Inferior parietal cortex (tissue), 1 donor: ENCODE data around the gene EIF1.
"Not testable (repeated sequence)": the region's sequence is repeated elsewhere in the genome, so short reads cannot be mapped to it uniquely, and the experiment has no call there.

Experiments used
- DNase-seq: peaks from one replicate; pipeline ENCODE4 v3.0.0-alpha.2; 2016; ENCODE audit errors: extremely low spot score

EIF1 gene

DNA sequence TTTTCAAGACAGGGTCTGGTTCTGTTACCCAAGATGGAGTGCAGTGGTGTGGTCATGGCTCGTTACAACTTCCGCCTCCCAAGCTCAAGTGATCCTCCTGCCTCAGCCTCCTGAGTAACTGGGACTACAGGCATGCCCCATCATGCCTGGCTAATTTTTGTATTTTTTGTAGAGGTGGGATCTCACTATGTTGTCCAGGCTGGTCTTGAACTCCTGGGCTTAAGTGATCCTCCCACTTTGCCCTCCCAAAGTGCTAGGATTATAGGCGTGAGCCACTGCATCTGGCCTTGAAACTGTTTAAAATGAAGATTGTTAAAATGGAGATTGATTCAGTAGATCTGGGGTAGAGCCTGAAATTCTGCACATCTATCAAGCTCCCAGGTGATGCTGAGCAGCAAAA, 12.2 kb downstream of the EIF1 start:
- DNase-seq: not testable (repeated sequence)

DNA sequence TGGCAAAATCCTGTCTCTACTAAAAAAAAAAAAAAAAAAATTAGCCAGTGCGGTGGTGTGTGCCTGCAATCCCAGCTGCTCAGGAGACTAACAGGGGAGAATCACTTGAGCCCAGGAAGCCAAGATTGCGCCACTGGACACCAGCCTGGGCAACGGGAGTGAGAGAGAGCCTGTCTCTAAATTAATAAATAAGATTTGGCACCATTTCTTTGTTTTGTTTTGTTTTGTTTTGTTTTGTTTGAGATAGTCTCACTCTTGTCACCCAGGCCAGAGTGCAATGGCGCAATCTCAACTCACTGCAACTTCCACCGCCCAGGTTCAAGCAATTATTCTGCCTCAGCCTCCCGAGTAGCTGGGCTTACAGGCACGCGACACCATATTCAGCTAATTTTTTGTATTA, 14.0 kb downstream of the EIF1 start:
- no peak for DNase-seq

DNA sequence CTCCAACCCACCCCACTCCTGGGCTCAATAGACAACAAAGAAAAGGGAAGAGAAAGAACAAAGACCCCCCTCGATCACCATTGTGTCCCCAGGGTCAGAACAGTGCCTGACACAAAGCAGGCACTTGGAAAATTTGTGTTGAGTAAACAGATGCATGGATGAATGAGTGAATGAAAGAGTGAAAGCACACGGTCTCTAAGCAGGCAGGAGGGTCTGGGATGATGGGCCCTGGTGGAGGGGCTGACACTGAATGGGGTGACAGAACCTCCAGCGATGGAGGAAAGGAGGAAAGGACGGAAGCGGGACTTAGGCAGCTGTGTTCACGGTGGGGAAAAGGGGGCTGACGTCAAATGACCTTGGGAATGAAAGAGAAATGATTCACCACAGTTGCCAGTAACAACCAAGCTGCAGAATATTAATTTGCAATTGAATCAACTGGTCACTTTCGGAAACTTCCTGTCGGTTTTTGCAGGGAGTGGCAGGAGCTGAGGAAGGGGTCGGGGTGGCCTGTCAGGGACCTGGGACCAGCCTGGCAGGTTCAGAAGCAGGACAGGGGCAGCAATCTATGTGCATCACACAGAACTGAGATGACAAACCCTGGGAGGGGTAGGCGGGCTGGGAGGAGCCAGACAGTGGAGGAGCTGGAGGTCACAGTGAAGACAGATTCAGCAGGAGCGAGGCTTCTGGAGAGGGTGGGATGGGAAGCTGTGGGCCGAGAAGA, 16.7 kb downstream of the EIF1 start:
- DNase-seq: no peak

DNA sequence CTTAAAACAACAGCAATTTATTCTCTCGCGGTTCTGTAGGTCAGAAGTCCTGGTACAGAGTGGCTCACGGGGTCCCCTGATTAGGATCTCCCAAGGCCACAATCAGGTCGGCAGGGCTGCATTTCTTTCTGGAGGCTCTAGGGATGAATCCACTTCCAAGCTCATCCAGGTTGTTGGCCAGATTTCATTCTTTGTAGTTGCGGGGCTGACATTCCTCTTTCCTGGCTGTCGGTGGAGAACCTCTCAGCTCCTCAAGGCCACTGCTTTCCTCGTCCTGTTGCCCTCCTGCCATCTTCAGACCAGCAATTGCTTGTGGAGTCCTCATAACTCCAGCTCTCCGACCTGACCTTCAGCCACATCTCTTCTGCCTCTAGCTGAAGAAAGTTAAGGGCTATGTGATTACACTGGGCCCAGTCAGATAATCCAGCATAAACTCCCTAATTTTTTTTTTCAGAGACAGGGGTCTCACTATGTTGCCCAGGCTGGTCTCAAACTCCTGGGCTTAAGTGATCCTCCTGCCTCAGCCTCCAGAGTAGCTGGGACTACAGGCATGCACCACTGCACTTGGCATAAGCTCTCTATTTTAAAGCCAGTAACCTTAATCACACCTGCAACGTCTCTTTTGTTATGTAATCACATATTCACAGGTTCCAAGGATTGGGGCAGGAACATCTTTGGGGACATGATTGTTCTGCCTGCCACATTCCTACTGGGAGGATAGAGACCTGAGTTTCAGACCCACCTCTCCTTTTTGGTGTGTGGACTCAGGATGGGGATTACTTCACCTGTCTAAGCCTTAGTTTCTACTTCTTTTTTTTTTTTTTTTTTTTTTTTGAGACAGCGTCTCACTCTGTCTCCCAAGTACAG, 19.4 kb downstream of the EIF1 start:
- no peak for DNase-seq

DNA sequence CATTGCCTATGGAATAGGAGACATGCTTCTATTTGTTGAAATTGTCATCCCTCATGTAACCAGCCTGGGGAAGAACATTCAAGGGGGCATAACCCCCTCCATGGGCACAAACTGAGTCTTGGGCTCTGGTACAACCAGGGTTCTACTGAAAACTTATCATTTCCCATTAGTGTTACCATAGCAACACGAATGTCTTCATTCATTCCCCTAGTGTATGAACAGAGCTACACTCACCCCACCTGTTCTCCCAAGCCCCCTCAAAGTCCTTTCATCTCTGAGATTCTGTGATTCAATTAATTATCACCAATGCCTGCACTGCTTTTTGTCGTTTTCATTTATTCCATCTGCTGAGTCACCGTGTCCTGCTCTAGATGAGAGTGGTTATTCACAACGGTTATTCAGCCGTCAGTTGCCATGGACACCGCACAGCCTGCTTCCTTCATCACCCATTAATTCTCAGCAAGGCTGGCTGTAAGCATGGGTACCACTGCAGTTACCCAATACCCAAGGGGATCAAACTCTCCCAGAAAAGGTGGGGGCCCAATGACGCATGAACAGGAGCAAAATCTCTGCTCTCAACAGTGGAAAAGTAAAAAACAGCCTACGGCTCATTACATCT, 21.9 kb downstream of the EIF1 start:
- peak; percentile 71 for DNase-seq

DNA sequence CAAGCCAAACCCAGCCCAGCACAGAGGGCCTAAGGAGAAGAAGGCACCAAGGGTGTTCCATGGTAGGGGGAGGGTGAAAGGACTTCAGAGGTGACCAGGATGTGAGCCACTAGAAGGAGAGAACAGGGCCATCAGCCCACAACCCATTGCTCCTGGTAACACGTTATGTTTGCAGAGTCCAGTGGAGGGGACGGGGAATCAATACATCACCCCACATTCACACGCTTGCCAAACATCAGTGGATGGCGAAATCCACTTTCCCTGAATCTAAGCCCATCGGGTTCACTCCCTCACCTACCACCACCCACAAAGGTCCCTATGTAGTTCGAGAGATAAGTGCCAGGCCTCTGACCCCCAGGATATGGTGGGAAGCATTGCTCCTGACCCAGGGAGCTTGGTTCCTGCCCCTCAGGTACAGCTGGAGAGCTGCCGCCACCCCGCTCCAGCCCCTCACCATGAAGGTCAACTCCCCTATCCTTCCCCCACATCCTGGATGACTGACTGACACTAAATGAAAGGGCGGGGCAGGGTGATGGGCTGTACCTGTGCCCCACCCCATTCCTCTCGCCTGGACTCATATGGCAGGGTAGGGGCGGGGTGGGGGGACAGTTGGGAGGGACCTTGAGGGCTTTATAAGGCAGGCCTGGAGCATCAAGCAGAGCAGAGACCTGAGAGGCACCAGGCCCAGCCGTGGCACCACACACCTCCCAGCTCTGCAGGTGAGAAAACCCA, 23.1 kb downstream of the EIF1 start, which contains the start of gene GAST:
Gene GAST (plus strand): TSS at position 663 of the 732 bp plus-strand sequence. CDS start 3,106 bp downstream, outside the sequence.
- no peak for DNase-seq

DNA sequence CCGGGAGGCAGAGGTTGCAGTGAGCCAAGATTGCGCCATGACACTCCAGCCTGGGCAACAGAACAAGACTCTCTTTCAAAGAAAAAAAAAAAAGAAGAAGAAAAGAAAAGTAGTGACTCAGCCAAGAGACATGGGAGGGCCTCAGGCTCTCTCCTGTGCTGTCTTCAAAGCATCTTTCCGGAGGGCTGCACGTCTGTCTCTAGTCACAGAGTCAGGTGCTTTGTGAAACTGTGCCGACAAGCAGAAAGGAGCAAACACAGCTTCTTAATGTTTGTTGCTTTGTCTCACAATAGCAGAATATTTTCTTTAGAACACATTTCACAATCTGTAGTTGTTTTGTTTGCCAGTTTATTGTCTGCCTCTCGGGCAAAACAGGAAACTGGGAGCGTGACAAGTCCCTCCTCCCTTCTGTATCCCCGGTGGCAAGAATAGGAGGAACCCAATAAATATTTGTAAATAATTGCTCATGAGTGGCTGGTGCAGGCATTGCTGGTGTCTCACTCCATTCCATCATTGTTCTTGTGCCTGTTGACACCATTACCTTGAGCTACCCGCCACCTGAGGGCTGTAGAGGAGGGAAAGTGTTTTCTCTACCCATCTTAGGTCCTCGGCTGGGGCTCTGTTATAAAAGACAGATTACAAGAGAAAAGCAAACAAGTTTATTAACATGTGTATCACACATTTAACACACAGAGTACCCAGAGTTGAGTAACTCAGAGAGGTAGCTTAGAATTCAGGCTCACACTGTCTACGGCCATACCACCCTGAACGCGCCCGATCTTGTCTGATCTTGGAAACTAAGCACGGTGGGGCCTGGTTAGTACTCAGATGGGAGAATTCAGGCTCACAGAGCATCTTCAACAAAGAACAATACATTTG, 29.0 kb downstream of the EIF1 start:
- DNase-seq: no peak

DNA sequence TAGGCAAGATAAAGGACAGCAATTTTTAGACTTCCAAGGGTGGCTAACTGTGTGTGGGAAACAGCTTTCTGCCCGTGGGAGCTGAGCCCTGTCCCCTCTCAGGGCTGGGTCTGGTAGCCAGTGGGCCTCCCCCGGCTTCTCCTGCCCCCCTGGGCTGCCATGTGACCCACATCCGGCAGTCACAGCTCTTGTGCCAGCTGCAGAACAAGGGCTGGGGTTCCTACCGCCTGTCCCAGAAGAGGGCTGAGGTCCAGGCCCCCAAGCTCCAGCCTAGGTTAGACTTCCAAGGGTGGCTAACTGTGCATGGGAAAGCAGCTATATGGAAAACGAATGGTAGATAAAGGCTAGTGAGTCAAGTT, 29.6 kb downstream of the EIF1 start:
- DNase-seq: no peak

DNA sequence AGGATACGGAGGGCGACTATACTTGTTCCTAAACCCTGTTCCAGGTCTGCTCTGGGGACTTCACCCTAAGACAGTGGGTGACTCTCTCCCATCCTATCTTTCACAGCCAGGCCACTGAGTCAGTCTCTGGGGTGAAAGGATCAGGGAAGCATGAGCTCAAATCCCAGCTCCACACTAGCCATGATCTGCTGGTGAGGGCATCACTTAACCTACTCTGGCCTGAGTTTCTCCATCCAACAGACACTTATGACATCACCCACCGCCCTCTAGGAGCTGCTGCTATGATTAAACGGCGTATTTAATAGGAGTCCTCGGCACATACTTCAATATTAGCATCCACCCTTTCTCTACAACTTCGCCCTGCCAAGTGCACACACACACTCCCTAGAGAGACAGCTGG, 33.5 kb downstream of the EIF1 start:
- DNase-seq: no peak

DNA sequence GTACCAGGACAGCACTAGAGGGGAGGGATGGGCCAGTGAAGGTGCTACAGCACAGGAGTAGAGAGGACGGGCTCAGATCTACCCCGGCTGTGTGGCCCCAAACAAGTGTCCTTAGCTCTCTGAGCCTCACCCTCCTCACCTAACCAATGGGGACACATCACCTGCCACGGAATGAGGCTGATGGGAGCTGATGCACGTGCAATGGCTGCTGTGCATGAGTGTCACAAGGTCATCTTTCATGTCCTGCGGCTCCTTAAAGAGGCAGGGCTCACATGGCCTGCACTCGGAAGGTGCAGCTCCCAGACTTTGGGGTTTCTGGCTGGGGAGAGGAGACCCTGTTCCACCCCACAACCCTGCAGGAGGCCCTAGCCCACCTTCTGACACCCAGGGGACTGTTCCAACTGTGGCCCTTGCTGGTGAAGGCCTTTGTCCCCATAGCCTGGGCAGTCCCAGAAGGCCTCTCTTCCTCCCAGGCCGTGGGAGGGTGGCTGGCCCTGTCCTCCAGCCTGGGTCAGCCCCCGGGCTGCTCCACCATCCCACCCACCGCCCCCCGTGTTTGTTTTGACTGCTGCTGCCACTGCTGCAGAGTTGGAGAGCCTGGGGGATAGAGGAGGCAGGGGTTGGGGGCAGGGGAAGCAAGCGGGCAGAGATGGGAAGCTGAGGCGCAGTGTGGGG, 35.3 kb downstream of the EIF1 start:
- DNase-seq: no peak

DNA sequence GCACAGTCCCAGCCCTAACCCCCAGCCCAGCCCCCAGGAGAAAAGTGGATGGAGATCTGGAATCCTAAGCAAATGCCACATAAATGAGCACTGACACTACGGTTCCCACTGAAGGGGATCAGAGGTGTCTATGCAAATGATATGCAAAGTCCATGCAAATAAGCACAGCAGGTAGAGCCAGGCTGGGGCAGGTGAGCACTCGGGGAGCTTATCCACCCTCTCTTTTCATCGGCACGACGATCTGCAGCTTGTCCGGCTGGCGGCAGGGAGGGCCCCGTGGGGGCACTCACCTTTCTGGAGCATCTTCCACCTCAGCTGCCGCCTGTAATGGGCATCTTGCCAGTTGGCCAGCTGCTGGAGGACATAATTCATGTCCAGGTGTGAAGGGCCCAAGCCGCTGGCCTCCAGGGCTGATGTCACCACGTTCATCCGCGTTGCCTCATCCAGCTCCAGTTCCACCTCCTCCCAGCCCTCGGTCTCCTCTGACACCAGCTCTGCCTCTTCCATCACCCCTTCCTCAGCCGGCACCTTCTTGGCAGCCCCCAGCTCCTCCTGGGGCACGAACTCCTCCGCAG, 35.9 kb downstream of the EIF1 start:
- DNase-seq: no peak

DNA sequence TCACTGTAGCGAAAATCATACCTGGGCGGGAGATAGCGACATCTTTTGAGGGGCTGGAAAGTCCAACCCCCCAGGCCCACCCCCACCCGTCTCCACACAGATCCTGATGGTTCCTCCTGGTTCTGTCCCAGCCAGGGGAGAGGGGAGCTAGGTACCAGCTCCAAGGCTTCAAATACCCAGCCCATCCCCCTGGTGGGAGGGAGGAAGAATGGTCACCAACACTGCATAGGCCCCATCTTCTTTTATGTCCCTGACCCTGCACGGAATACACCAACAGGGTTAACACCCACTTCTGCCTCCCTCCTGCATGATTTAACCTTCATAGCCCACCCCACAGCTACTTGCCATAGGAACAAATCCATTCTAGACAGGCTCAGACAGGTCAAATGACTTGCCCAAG, 36.4 kb downstream of the EIF1 start:
- DNase-seq: no peak

DNA sequence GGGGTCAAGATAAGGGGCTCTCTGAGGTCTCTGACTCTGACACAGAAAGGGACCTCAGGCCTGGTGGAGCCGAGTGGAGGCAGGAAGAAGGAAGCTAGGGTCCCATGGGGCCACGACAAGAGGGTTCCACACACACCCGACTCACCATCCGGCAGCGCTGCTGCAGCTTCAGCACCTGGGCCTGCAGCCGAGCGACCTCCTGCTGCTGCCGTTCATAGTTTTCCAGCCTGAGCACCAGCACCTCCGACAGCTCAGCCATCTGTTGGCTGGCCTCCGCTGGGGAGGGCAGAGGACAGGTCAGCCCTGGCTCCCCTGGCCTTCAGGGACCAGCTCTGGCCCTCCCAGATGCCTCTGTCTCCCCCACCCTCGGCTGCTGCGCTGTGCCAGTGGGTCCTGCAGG, 39.4 kb downstream of the EIF1 start:
- DNase-seq: no peak

DNA sequence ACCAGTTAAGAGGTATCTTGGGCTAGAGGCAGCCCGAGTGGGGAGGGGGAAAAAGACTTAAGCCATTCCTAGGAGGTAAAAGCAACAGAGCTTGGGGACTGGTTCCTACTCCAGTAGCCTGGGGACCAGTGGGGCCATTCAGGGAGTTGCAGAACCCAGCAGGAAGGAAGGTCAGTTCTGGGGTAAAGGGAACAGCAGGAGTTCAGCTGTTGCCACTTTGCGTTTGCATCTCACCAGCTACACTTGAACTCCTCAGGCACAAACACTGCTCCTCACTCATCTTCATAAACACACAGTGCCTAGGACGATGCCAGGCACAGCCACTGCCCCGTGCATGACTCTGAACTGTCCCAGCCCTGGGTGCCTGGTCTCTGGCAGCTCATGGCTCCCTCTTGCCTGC, 41.8 kb downstream of the EIF1 start:
- no peak for DNase-seq

DNA sequence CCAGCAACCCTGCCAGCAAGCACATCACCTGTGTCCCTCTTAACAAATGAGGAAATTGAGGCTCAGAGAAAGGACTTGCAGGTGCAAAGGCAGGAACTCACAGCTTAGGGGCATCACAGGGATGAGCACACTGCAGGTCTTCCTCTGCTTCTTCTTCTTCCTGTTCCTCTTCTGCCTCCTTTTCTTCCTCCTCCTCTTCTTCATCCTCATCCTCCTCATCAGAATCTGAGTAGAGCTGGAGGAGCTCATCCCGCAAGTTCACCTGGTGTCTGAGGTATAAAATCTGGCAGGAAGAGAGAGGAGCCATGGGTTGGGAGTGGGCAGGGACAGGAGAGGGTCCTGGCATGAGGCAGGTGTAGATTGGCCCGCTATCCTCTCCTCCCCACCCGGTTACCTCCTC, 43.2 kb downstream of the EIF1 start:
- DNase-seq: no peak

DNA sequence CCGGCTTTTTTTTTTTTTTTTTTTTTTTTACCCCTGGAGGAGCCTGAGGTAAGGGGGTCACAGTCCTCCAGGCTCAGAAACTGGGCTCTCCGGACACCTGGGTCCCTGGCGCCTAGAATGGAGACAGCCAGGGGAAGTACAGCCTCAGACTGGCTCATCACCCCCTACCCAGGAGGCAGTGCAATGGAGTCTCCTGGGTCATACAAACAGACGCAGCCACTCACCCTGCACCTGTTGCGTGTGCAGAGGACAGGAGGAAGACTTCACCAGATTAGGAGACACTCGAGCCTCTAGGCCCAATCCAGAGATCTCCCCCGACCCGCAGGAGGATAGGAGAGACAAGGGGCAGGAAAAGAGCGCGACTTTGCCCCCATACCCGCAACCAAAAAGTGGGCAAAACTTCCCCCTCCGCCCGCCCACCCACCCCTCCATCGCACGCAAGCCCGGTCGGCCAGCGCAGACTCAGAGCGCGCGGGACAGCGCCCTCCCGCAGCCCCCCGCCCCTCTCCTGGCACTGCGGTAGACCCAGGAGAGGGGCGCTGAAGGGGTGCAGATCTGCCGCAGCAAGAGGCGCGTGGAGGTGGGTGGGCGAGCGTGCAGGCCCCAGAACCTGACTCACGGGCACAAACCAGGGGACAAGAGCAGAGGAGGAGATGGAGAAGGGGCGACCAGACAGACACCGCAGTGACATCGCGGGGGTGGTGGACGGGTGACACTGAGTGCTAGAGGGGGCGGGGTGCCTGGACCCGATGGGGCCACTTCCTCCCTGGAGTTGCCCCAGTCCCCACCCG, 44.9 kb downstream of the EIF1 start:
- no peak for DNase-seq

DNA sequence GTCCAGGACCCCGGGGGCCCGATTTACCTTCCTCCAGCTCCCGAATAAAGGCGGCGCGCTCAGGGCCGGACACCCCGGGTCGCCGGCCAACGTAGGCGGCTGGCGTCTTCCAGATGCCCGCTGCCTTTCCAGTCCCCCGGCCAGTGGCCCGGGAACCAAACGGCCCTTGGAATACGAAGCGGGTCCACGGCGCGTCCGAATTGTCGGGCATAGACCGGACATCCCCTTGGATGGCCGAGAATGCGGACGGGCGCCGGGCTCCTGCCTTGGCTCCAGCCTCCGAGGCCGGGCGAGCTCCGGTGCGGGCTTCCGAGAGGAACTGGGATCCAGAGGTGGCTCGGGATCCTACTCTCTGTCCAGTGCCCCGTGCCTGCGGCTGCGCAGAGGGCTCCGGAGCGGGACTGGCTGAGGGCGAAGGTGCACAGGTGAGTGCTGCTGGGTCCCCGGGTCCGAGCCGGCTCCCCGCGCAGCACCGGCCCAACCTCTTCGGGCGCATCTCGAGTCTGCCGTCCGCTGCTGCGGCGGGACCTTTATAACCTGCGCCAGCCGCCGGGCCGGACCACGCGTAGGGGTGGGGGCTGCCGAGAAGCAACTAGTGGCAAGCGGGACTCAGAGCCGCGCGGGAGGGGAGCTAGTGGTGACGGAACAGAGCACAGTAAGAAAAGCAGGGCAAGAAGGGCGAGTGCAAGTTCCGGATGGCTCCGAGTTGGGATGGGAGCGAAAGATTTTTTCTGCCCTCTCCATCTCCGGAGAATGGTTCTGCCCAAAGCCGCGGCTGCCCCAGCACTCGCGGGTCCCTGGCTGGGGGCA, 45.7 kb downstream of the EIF1 start, which contains the start of gene HAP1:
Gene HAP1 (minus strand): TSS at position 505 of the 810 bp plus-strand sequence. CDS start 9 bp downstream, at position 496.
- DNase-seq: peak; percentile 6

DNA sequence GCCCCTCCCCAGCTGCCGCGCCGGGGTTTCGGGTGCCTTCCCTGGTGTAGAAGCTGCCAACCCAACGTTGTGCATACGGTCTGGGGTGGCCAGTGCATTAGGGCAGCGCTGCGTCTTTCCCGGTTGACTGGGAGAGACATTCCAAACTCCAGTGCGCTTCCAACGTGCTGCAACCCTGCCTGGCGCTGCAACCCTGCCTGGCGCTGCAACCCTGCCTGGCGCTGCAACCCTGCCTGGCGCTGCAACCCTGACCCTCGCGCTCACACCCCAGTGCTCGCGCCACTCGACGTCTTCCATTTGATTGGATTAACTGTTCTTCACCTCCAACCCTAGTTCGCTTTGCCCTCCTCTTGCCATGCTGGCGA, 46.2 kb downstream of the EIF1 start:
- DNase-seq: no peak
